Tibial artery (tissue), 4 donors: ENCODE measurements around the gene FAM174C.
A peak's percentile ranks its signal among the peaks of the same experiment; 100 is the strongest.

Experiments
- DNase-seq, 2 donors: peaks; one replicate each; pipeline ENCODE4 v3.0.0-alpha.2; 2019
- H3K27ac ChIP-seq, 2 donors: fragments of 200-600 bp; sonication (generic) in 1 of 2; 1 replicate in 1 of 2; 2 replicates in 1 of 2; pipeline ENCODE4 v1.5.1; 2018 to 2019; ENCODE audit warnings: mild to moderate bottlenecking in 1 of 2
- H3K27me3 ChIP-seq, 2 donors: fragments of 200-600 bp; sonication (generic) in 1 of 2; one replicate each; pipeline versions ENCODE4 v1.5.1 to v1.6.0; 2016 to 2019
- H3K36me3 ChIP-seq, 3 donors: fragments of 200-600 bp; sonication (generic) in 2 of 3; one replicate each; pipeline ENCODE4 v1.5.1; 2016 to 2019; ENCODE audit warnings: mild to moderate bottlenecking in 2 of 3
- H3K4me1 ChIP-seq, 4 donors: fragments of 200-600 bp; sonication (generic) in 2 of 4; 1 replicate in 3 of 4; 2 replicates in 1 of 4; pipeline ENCODE4 v1.5.1; 2016 to 2019
- H3K4me3 ChIP-seq, 2 donors: fragments of 200-600 bp; sonication (generic) in 1 of 2; 1 replicate in 1 of 2; 2 replicates in 1 of 2; pipeline ENCODE4 v1.5.1; 2018 to 2019; ENCODE audit warnings: mild to moderate bottlenecking in 2 of 2
- H3K9me3 ChIP-seq, 3 donors: fragments of 200-600 bp; sonication (generic) in 1 of 3; one replicate each; pipeline ENCODE4 v1.5.1; 2016 to 2019
- CTCF ChIP-seq, 2 experiments: fragments of 200-600 bp in 1 of 2; fragments of 450-650 bp in 1 of 2; IDR thresholded peaks; one replicate each; pipeline ENCODE4 v1.5.1; 2017 to 2019; ENCODE audit warnings: antibody characterized with exemption in 2 of 2, mild to moderate bottlenecking in 1 of 2, moderate library complexity in 1 of 2
- intact Hi-C: fragments of 100-400 bp; cut with DNase I; formaldehyde crosslinking; loops from one replicate; pipeline ENCODE4 v1.15.0; 2023; ENCODE audit warnings: low total_unique reads

Gene FAM174C

GRCh38 chr19:1229056-1229923 is 46.0 kb upstream of the FAM174C start:
- no peak overlapping the region for H3K4me3 ChIP-seq
- H3K9me3 ChIP-seq = no peaks in the 10 kb centered on the region
- peaks cover 22 to 45% (median 37%) of the 10 kb centered on the region in 3 donors for H3K36me3 ChIP-seq
- peaks cover 0 to 11% (median 4%) of the 10 kb centered on the region in 4 donors for H3K4me1 ChIP-seq
- intact Hi-C loops = no loop called here
- TF ChIP-seq CTCF (IDR thresholded peaks at IDR 0.05) = no peak
- no peak overlapping the region for H3K27ac ChIP-seq
- DNase-seq = no peak
- H3K27me3 ChIP-seq = no peaks in the 10 kb centered on the region

DNA sequence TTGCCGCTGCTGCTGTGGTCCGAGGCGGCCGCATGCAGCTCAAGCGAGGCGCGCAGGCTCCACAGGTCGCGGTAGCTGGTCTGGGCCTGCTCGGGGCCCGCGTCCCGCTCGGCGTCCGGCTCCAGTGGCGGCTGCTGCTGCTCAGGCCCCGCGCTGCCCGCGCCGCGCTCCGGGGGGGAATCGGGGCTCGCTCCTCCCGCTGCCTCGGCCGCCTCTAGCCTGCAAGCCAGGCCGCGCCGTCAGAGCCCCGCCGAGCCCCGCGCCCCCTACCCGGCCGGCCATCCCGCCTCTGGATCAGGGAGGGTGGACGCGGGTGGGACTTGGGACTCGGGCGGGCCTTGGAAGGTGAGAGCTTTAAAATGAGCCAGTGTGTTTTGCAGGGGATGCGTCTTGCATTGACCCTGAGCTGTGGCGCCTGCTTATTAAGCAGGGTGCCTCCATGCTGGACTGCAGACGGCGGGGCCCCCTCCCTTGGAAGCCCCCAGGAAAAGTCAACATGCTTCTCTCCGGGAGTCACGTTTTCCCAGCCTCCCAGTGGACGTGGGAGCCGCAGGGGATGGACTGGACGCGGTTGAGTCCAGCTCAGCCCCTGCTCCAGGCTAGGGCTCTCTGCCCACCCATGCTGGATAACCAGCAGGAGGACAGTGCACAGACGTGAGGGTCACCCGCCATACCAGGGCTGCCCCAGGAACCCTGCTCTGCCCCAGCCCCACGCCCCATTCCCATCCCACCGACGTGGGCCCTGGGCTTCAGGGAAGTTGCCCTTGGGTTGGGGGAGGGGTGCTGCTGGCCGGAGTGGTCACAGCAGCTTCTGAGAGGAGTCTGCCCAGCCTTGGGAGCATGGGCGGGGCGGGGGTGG is 45.2 kb upstream of the FAM174C start:
- DNase-seq = no peak
- Histone ChIP-seq H3K4me3 (no peak overlapping the region), H3K27ac (no peak overlapping the region), H3K4me1 (peaks cover 0 to 11% (median 4%) of the 10 kb centered on the region in 4 donors), H3K27me3 (no peaks in the 10 kb centered on the region), H3K36me3 (peaks cover 22 to 37% (median 29%) of the 10 kb centered on the region in 3 donors), H3K9me3 (no peaks in the 10 kb centered on the region)
- intact Hi-C loops = no loop called here
- TF ChIP-seq CTCF (IDR thresholded peaks at IDR 0.05) = no peak

- no peaks in the 10 kb centered on the region for H3K27me3 ChIP-seq
- peaks cover 0 to 11% (median 4%) of the 10 kb centered on the region in 4 donors for H3K4me1 ChIP-seq
- TF ChIP-seq CTCF (IDR thresholded peaks at IDR 0.05) = no peak
- DNase-seq = no peak
- intact Hi-C loops = no loop called here
- H3K4me3 ChIP-seq = no peak overlapping the region
- H3K36me3 ChIP-seq = peaks cover 18 to 29% (median 23%) of the 10 kb centered on the region in 3 donors
- H3K27ac ChIP-seq = no peak overlapping the region
- H3K9me3 ChIP-seq = no peaks in the 10 kb centered on the region
Measured at GRCh38 chr19:1230783-1231489, 44.4 kb upstream of the FAM174C start.

DNA sequence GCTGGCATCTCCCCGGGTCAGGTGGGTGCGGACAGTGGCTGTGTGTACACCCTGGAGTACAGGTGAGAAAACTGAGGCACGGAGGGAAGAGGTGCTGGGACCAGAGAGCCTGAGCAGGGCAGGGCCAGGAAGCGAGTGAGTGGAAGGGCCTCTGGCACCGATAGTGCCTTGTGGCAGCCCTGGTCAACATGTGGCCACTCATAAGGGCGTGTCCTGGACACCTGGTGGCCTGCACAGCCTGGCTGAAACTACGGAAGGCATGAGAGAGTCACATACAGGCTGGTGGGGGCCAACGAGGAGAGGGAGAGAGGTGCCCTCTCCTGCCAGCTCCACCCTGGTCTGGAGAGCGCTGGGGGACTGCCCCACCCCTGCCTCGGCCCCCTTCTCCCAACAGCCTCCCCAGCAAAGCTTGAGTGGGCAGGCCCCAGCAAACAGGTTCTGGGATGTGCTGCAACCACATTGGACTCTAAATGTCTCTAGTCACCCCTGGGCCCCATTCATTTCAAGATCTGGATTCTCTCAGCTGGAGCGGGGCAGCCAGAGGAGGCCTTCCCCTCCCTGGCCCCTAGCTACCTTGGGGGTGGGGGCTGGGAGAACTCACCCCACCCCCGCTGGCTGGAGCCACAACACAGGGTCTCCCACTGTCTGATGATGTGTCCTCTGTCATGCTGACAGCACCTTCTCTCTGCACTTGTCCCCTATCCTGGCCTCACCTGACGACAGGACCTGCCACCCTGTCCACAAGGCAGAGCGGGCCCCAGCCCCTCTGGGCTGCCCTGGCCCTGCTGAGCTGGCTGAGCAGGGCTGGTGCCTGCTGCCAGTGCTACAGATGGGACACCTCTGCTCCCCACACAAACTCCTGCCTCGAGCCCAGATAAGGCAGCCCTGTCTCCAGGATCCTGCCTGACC is 43.3 kb upstream of the FAM174C start:
- Histone ChIP-seq H3K27ac (peak overlapping the region in 1 of 2 donors; percentile 43), H3K36me3 (peaks cover 10 to 18% (median 14%) of the 10 kb centered on the region in 3 donors), H3K4me3 (no peak overlapping the region), H3K27me3 (peaks cover 0 to 6% of the 10 kb centered on the region in 2 donors), H3K9me3 (no peaks in the 10 kb centered on the region), H3K4me1 (peaks cover 0 to 19% (median 11%) of the 10 kb centered on the region in 4 donors)
- no peak for DNase-seq
- intact Hi-C loops = no loop called here
- TF ChIP-seq CTCF (IDR thresholded peaks at IDR 0.05) = no peak
